ENCODE data around the gene AIG1. TPM values are rescaled to one million over a fixed set of nuclear protein-coding genes. Genes with fewer than 3 reads are reported as not detected.

Gene AIG1
- total RNA-seq, 1 experiment from 2014 or later = 51.1 TPM

GRCh38 chr6:143331362-143331761, 270.7 kb downstream of the AIG1 start:
- H3K9me3 ChIP-seq (ENCODE audit: control insufficient read depth in 1 of 2, insufficient read depth in 1 of 2, low read depth in 1 of 2, low read length in 2 of 2) = no peaks in the 10 kb centered on the region
- TF ChIP-seq CBX3 (IDR thresholded peaks at IDR 0.05; ENCODE audit: low read depth) (no peak), ZFX (IDR thresholded peaks at IDR 0.05) (no peak), TCF7L2 (IDR thresholded peaks at IDR 0.05; ENCODE audit: borderline replicate concordance, extremely low read depth, insufficient read depth, insufficient read length) (no peak), SRF (IDR thresholded peaks at IDR 0.05; ENCODE audit: low read depth) (no peak), ZNF274 (IDR thresholded peaks at IDR 0.05; ENCODE audit: low read depth, low read length) (no peak), POLR2AphosphoS5 (IDR thresholded peaks at IDR 0.05; ENCODE audit: low read depth, low read length) (no peak), CTCF (IDR thresholded peaks at IDR 0.05 in 2 of 3, conservative IDR thresholded peaks at IDR 0.05 in 1 of 3; ENCODE audit: borderline replicate concordance in 1 of 3, insufficient read depth in 1 of 3, low read depth in 2 of 3, low read length in 2 of 3) (no peak), REST (IDR thresholded peaks at IDR 0.05; ENCODE audit: low read depth) (no peak), ZBTB33 (IDR thresholded peaks at IDR 0.05; ENCODE audit: extremely low read depth, insufficient replicate concordance, low read length) (no peak), EZH2phosphoT487 (IDR thresholded peaks at IDR 0.05; ENCODE audit: borderline replicate concordance) (no peak), JUND (IDR thresholded peaks at IDR 0.05) (no peak), SP1 (IDR thresholded peaks at IDR 0.05; ENCODE audit: low read depth) (no peak), EGR1 (IDR thresholded peaks at IDR 0.05; ENCODE audit: low read depth) (no peak), YY1 (IDR thresholded peaks at IDR 0.05; ENCODE audit: extremely low read depth, insufficient replicate concordance, low read depth, low read length) (no peak), CEBPB (IDR thresholded peaks at IDR 0.05; ENCODE audit: low read depth) (no peak), SIN3A (IDR thresholded peaks at IDR 0.05; ENCODE audit: low read depth) (no peak)
- BruUV-seq (replicated peaks) = no TSS peak
- ChIA-PET CTCF (no interaction called here), RAD21 (ENCODE audit: low non-redundant PET in 1 of 2, low total read pairs in 2 of 2, uncharacterized antibody in 2 of 2, unreplicated experiment in 2 of 2) (no interaction called here), POLR2A (no interaction called here)
- intact Hi-C loops (cut with micrococcal nuclease) = no loop called here
- no peak overlapping the region for H3K9ac ChIP-seq (ENCODE audit: low read length)
- no peak overlapping the region for H3K4me3 ChIP-seq (replicated peaks in 1 of 2; ENCODE audit: low read depth in 1 of 2, low read length in 2 of 2)
- H3K27me3 ChIP-seq (ENCODE audit: insufficient read depth, low read length) = no peaks in the 10 kb centered on the region
- no peaks in the 10 kb centered on the region for H3K9me2 ChIP-seq (ENCODE audit: insufficient read depth)
- ATAC-seq (no peak), DNase-seq (ENCODE audit: low read depth, low spot score) (no peak)
- no peaks in the 10 kb centered on the region for H3K36me3 ChIP-seq (ENCODE audit: control insufficient read depth in 1 of 2, insufficient read depth in 2 of 2, low read length in 2 of 2)
- H3K4me1 ChIP-seq (ENCODE audit: control insufficient read depth in 1 of 2, insufficient read depth in 2 of 2, low read length in 2 of 2) = peaks cover 0 to 17% of the 10 kb centered on the region in 2 experiments; a peak in 3 of 4 replicates
- H2AFZ ChIP-seq (ENCODE audit: low read depth, low read length, poor library complexity, severe bottlenecking) = no peak overlapping the region
- no peak overlapping the region for H3K27ac ChIP-seq (ENCODE audit: low read depth, low read length)
- H3K4me2 ChIP-seq (ENCODE audit: low read length) = no peak overlapping the region
- no peaks in the 10 kb centered on the region for H4K20me1 ChIP-seq (ENCODE audit: insufficient read depth)
- no peaks in the 10 kb centered on the region for H3K79me2 ChIP-seq (ENCODE audit: insufficient read depth, low read length)
